ENCODE results near the gene CHD5. TPM values are rescaled to one million over a fixed set of nuclear protein-coding genes. Genes with fewer than 3 reads are reported as not detected.

The CHD5 gene
- polyA plus RNA-seq, 3 donors = 0.07 TPM; not detected in 2

- WGBS (ENCODE audit: insufficient coverage) = 83% methylated on average over 6 of the region's 6 CpGs
- no peaks in the 10 kb centered on the region for H3K9me3 ChIP-seq (replicated peaks in 1 of 2; ENCODE audit: control insufficient read depth in 1 of 2, insufficient read depth in 1 of 2, low read length in 2 of 2)
- DNase-seq = no peak
- H3K27ac ChIP-seq (ENCODE audit: low read depth in 1 of 2, low read length in 2 of 2) = no peak overlapping the region
- H3K4me3 ChIP-seq (replicated peaks in 1 of 3; ENCODE audit: low read depth in 2 of 3, low read length in 3 of 3) = no peak overlapping the region
- no peak overlapping the region for H3K27ac Mint-ChIP-seq
- H3K4me1 ChIP-seq (ENCODE audit: control insufficient read depth in 1 of 2, insufficient read depth in 2 of 2, low read length in 2 of 2) = peaks cover 9 to 12% of the 10 kb centered on the region in 2 donors
- no peak for TF ChIP-seq CTCF (IDR thresholded peaks at IDR 0.05)
- H3K4me1 Mint-ChIP-seq = peaks cover 11% of the 10 kb centered on the region
- no peaks in the 10 kb centered on the region for H3K79me2 ChIP-seq (ENCODE audit: insufficient read depth, low read length)
- H3K27me3 Mint-ChIP-seq (ENCODE audit: low read depth in 3 of 3) = peaks cover 24 to 39% (median 31%) of the 10 kb centered on the region in 3 donors
- peaks cover 0 to 1% of the 10 kb centered on the region in 2 donors for H3K36me3 Mint-ChIP-seq
- H3K9ac ChIP-seq (ENCODE audit: insufficient read depth, low read length, poor library complexity, severe bottlenecking) = no peak overlapping the region
- intact Hi-C loops (cut with micrococcal nuclease) = no loop called here
- H3K36me3 ChIP-seq (replicated peaks in 1 of 2; ENCODE audit: control insufficient read depth in 1 of 2, insufficient read depth in 2 of 2, low read length in 2 of 2) = no peaks in the 10 kb centered on the region
- H3K4me2 ChIP-seq (replicated peaks; ENCODE audit: extremely low read depth, low read length, poor library complexity, severe bottlenecking) = no peak overlapping the region
- H2AFZ ChIP-seq (ENCODE audit: insufficient read depth, low read depth, low read length, poor library complexity, severe bottlenecking) = no peak overlapping the region
- H3K4me3 Mint-ChIP-seq = no peak overlapping the region
- no peaks in the 10 kb centered on the region for H4K20me1 ChIP-seq (ENCODE audit: insufficient read depth, low read length)
- peaks cover 4 to 37% of the 10 kb centered on the region in 2 donors for H3K27me3 ChIP-seq (ENCODE audit: control insufficient read depth in 2 of 2, insufficient read depth in 2 of 2, low read length in 2 of 2)
- peaks cover 0 to 6% (median 2%) of the 10 kb centered on the region in 7 donors for H3K9me3 Mint-ChIP-seq
These were observed 4.7 kb downstream of the CHD5 start for GRCh38 chr1:6175411-6175828.

- H3K27ac ChIP-seq (ENCODE audit: low read depth in 1 of 2, low read length in 2 of 2) = no peak overlapping the region
- 98% methylated on average over 5 of the region's 5 CpGs for WGBS (ENCODE audit: insufficient coverage)
- H3K4me3 Mint-ChIP-seq = no peak overlapping the region
These were observed 5.3 kb downstream of the CHD5 start for GRCh38 chr1:6174621-6175410.

More at GRCh38 chr1:6174621-6175410, 5.3 kb downstream of the CHD5 start:
- intact Hi-C loops (cut with micrococcal nuclease) = no loop called here
- H3K27me3 Mint-ChIP-seq (ENCODE audit: low read depth in 3 of 3) = peaks cover 24 to 37% (median 31%) of the 10 kb centered on the region in 3 donors
- peaks cover 0 to 6% (median 2%) of the 10 kb centered on the region in 7 donors for H3K9me3 Mint-ChIP-seq
- TF ChIP-seq CTCF (IDR thresholded peaks at IDR 0.05) = no peak
- Histone ChIP-seq H3K4me2 (replicated peaks; ENCODE audit: extremely low read depth, low read length, poor library complexity, severe bottlenecking) (no peak overlapping the region), H3K36me3 (replicated peaks in 1 of 2; ENCODE audit: control insufficient read depth in 1 of 2, insufficient read depth in 2 of 2, low read length in 2 of 2) (no peaks in the 10 kb centered on the region), H3K9ac (ENCODE audit: insufficient read depth, low read length, poor library complexity, severe bottlenecking) (no peak overlapping the region), H3K79me2 (ENCODE audit: insufficient read depth, low read length) (no peaks in the 10 kb centered on the region), H4K20me1 (ENCODE audit: insufficient read depth, low read length) (no peaks in the 10 kb centered on the region), H3K4me1 (ENCODE audit: control insufficient read depth in 1 of 2, insufficient read depth in 2 of 2, low read length in 2 of 2) (peaks cover 11 to 15% of the 10 kb centered on the region in 2 donors), H3K4me3 (replicated peaks in 1 of 3; ENCODE audit: low read depth in 2 of 3, low read length in 3 of 3) (no peak overlapping the region), H3K27me3 (ENCODE audit: control insufficient read depth in 2 of 2, insufficient read depth in 2 of 2, low read length in 2 of 2) (peaks cover 4 to 35% of the 10 kb centered on the region in 2 donors), H3K9me3 (replicated peaks in 1 of 2; ENCODE audit: control insufficient read depth in 1 of 2, insufficient read depth in 1 of 2, low read length in 2 of 2) (no peaks in the 10 kb centered on the region), H2AFZ (ENCODE audit: insufficient read depth, low read depth, low read length, poor library complexity, severe bottlenecking) (no peak overlapping the region)
- H3K36me3 Mint-ChIP-seq = peaks cover 0 to 1% of the 10 kb centered on the region in 2 donors
- no peak for DNase-seq
- peaks cover 11% of the 10 kb centered on the region for H3K4me1 Mint-ChIP-seq
- no peak overlapping the region for H3K27ac Mint-ChIP-seq

Data from CD14-positive monocyte (primary cell).